GM19372 (cell line): ENCODE measurements around the gene OTULINL.

Source experiments
- ATAC-seq: cut with Tn5 transposase; IDR thresholded peaks from one replicate; pipeline ENCODE4 v1.9.1; 2021; ENCODE audit warnings: mild to moderate bottlenecking, low read depth, moderate library complexity; ENCODE audit not compliant: unreplicated experiment

Gene OTULINL

GRCh38 chr5:14574891-14575508, 6.6 kb upstream of the OTULINL start:
- no peak for ATAC-seq

GRCh38 chr5:14576206-14576605, 5.4 kb upstream of the OTULINL start:
- no peak for ATAC-seq

GRCh38 chr5:14577079-14577725, 4.4 kb upstream of the OTULINL start:
- ATAC-seq: no peak

- ATAC-seq: no peak
Observed at GRCh38 chr5:14577971-14578370, 3.6 kb upstream of the OTULINL start.

- no peak for ATAC-seq
Observed at GRCh38 chr5:14579246-14579645, 2.3 kb upstream of the OTULINL start.

GRCh38 chr5:14579731-14580397, 1.7 kb upstream of the OTULINL start:
- ATAC-seq: no peak

GRCh38 chr5:14580398-14581034, 1.1 kb upstream of the OTULINL start:
- ATAC-seq: no peak

- peak; percentile 79 for ATAC-seq
Observed at GRCh38 chr5:14581891-14582796, 552 bp downstream of the OTULINL start.

- ATAC-seq: no peak
Observed at GRCh38 chr5:14582797-14583137, 1.2 kb downstream of the OTULINL start.

GRCh38 chr5:14584848-14585247, 3.3 kb downstream of the OTULINL start:
- ATAC-seq: no peak

GRCh38 chr5:14587150-14587549, 5.6 kb downstream of the OTULINL start:
- no peak for ATAC-seq

- ATAC-seq: peak; percentile 48
Observed at GRCh38 chr5:14588145-14588544, 6.6 kb downstream of the OTULINL start.

GRCh38 chr5:14588758-14589543, 7.4 kb downstream of the OTULINL start:
- ATAC-seq: no peak

GRCh38 chr5:14590949-14591348, 9.4 kb downstream of the OTULINL start:
- ATAC-seq: no peak

- ATAC-seq: no peak
Observed at GRCh38 chr5:14591548-14591947, 10.0 kb downstream of the OTULINL start.

- no peak for ATAC-seq
Observed at GRCh38 chr5:14593326-14594021, 11.9 kb downstream of the OTULINL start.

GRCh38 chr5:14594378-14595074, 12.9 kb downstream of the OTULINL start:
- no peak for ATAC-seq

GRCh38 chr5:14595189-14595588, 13.6 kb downstream of the OTULINL start:
- ATAC-seq: peak; percentile 71

- ATAC-seq: no peak
Observed at GRCh38 chr5:14595891-14596290, 14.3 kb downstream of the OTULINL start.
